HCT116 (cell line): ENCODE measurements around the gene THG1L. TPM values are rescaled to one million over a fixed set of nuclear protein-coding genes. Genes with fewer than 3 reads are reported as not detected.

Source experiments
- ATAC-seq: fragments of 200-7000 bp; cut with Tn5 transposase; 2 replicates; pipeline ENCODE4 v1.9.1; 2020; ENCODE audit warnings: mild to moderate bottlenecking, moderate library complexity
- BruUV-seq: library from RNA; stranded (reverse); fragments of 400-500 nt; replicated peaks from 2 replicates; lab custom pipeline; 2021; lab: Mats Ljungman, UMichigan
- CTCF ChIA-PET: fragments of 300-600 bp; sonication (Branson Sonifier 250); formaldehyde crosslinking; loops from one replicate; lab custom pipeline; 2021; ENCODE audit warnings: antibody characterized with exemption; lab: Charles Lee
- POLR2A ChIA-PET: fragments of 300-600, 350-600 bp; sonication (Branson Sonifier 250); formaldehyde crosslinking; loops from one replicate; lab custom pipeline; 2021; ENCODE audit warnings: antibody characterized with exemption; lab: Charles Lee
- RAD21 ChIA-PET, 2 experiments: fragments of 300-600 bp; sonication (Branson Sonifier 250); formaldehyde crosslinking; loops; one replicate each; lab custom pipeline; 2023; ENCODE audit warnings: low total read pairs in 2 of 2; ENCODE audit not compliant: uncharacterized antibody in 2 of 2, unreplicated experiment in 2 of 2, low non-redundant PET in 1 of 2; lab: Charles Lee
- DNase-seq: peaks from one replicate; pipeline ENCODE4 v3.0.0-alpha.2; 2010; ENCODE audit warnings: low read depth, low spot score
- H2AFZ ChIP-seq: fragments of 200-600 bp; shearing (Covaris generic), sonication (generic); 2 replicates; pipeline ENCODE4 v1.6.1; 2017; ENCODE audit warnings: low read depth, mixed run types, mixed read lengths, antibody characterized with exemption, low read length; ENCODE audit not compliant: poor library complexity, severe bottlenecking
- H3K27ac ChIP-seq: 2 replicates; pipeline ENCODE4 v1.5.1; 2012; ENCODE audit warnings: low read depth, low read length
- H3K27me3 ChIP-seq: fragments of 200-600 bp; sonication (generic); 2 replicates; pipeline ENCODE4 v1.6.1; 2016; ENCODE audit warnings: mixed run types, low read length, mixed read lengths; ENCODE audit not compliant: insufficient read depth
- H3K36me3 ChIP-seq, 2 experiments: fragments of 200-500 bp in 1 of 2; fragments of 200-600 bp in 1 of 2; sonication (Bioruptor generic) in 1 of 2; sonication (generic) in 1 of 2; 2 replicates each; pipeline versions ENCODE4 v1.5.1 to v1.6.1; 2014 to 2016; ENCODE audit warnings: low read length in 2 of 2, inconsistent platforms in 1 of 2, mixed read lengths in 1 of 2, mixed run types in 1 of 2; ENCODE audit not compliant: insufficient read depth in 2 of 2, control insufficient read depth in 1 of 2
- H3K4me1 ChIP-seq, 2 experiments: fragments of 200-600 bp in 1 of 2; sonication (generic) in 1 of 2; 2 replicates each; pipeline versions ENCODE4 v1.5.1 to v1.6.1; 2012 to 2017; ENCODE audit warnings: low read length in 2 of 2, inconsistent platforms in 1 of 2, mild to moderate bottlenecking in 1 of 2, mixed read lengths in 1 of 2, mixed run types in 1 of 2, moderate library complexity in 1 of 2; ENCODE audit not compliant: insufficient read depth in 2 of 2, control insufficient read depth in 1 of 2
- H3K4me2 ChIP-seq: fragments of 200-600 bp; sonication (generic); 2 replicates; pipeline ENCODE4 v1.6.1; 2017; ENCODE audit warnings: mixed run types, low read length, mixed read lengths
- H3K4me3 ChIP-seq, 2 experiments: fragments of 200-600 bp in 1 of 2; sonication (generic) in 1 of 2; replicated peaks in 1 of 2; 2 replicates each; pipeline ENCODE4 v1.5.1; 2011 to 2016; ENCODE audit warnings: low read length in 2 of 2, control low read depth in 1 of 2, low read depth in 1 of 2, mild to moderate bottlenecking in 1 of 2, mixed read lengths in 1 of 2, mixed run types in 1 of 2
- H3K79me2 ChIP-seq: fragments of 200-600 bp; sonication (generic); 2 replicates; pipeline ENCODE4 v1.6.1; 2017; ENCODE audit warnings: mild to moderate bottlenecking, mixed run types, low read length, moderate library complexity, mixed read lengths; ENCODE audit not compliant: insufficient read depth
- H3K9ac ChIP-seq: fragments of 200-600 bp; sonication (generic); 2 replicates; pipeline ENCODE4 v1.6.1; 2016; ENCODE audit warnings: low read length, mixed read lengths
- H3K9me2 ChIP-seq: fragments of 200-600 bp; sonication (generic), shearing (Covaris generic); 2 replicates; pipeline ENCODE4 v1.6.1; 2017; ENCODE audit warnings: mixed run types, mild to moderate bottlenecking, moderate library complexity; ENCODE audit not compliant: insufficient read depth
- H3K9me3 ChIP-seq, 2 experiments: fragments of 200-500 bp in 1 of 2; fragments of 200-600 bp in 1 of 2; sonication (Bioruptor generic) in 1 of 2; sonication (generic) in 1 of 2; 2 replicates each; pipeline ENCODE4 v1.6.1; 2014 to 2017; ENCODE audit warnings: low read length in 2 of 2, mixed read lengths in 2 of 2, inconsistent platforms in 1 of 2, low read depth in 1 of 2, mild to moderate bottlenecking in 1 of 2, mixed run types in 1 of 2, moderate library complexity in 1 of 2; ENCODE audit not compliant: control insufficient read depth in 1 of 2, insufficient read depth in 1 of 2
- H4K20me1 ChIP-seq: fragments of 200-600 bp; sonication (generic), shearing (Covaris generic); 2 replicates; pipeline ENCODE4 v1.6.1; 2017; ENCODE audit warnings: mixed run types, mild to moderate bottlenecking, moderate library complexity; ENCODE audit not compliant: insufficient read depth
- ELF1 ChIP-seq: IDR thresholded peaks from 2 replicates; pipeline ENCODE4 v1.6.1; 2012; ENCODE audit warnings: low read depth, borderline replicate concordance
- EZH2 ChIP-seq: fragments of 200-600 bp; sonication (generic); IDR thresholded peaks from 2 replicates; pipeline ENCODE4 v1.6.1; 2017; ENCODE audit warnings: antibody characterized with exemption, mixed run types
- EZH2phosphoT487 ChIP-seq: fragments of 200-600 bp; IDR thresholded peaks from 2 replicates; pipeline ENCODE4 v1.6.1; 2018; ENCODE audit warnings: antibody characterized with exemption, borderline replicate concordance
- FOSL1 ChIP-seq: IDR thresholded peaks from 2 replicates; pipeline ENCODE4 v1.6.1; 2012; ENCODE audit warnings: low read depth
- JUND ChIP-seq: IDR thresholded peaks from 2 replicates; pipeline ENCODE4 v1.6.1; 2012
- RAD21 ChIP-seq: IDR thresholded peaks from 2 replicates; pipeline ENCODE4 v1.6.1; 2012; ENCODE audit warnings: low read depth, mild to moderate bottlenecking
- SP1 ChIP-seq: IDR thresholded peaks from 2 replicates; pipeline ENCODE4 v1.6.1; 2012; ENCODE audit warnings: low read depth
- ZNF274 ChIP-seq: fragments of 200-500 bp; sonication (Bioruptor generic); IDR thresholded peaks from 2 replicates; pipeline ENCODE4 v1.6.1; 2014; ENCODE audit warnings: mild to moderate bottlenecking, low read depth, low read length, inconsistent platforms
- intact Hi-C: fragments of 100-400 bp; cut with micrococcal nuclease; formaldehyde crosslinking; loops from 2 replicates; pipeline ENCODE4 v1.10.0; 2022
- total RNA-seq: library from RNA; stranded (reverse); gene quantifications from one replicate; pipeline ENCODE4 v1.2.1, GENCODE V29; 2021; ENCODE audit not compliant: unreplicated experiment
- TF ChIP-seq, protein P1 (sequence below): IDR thresholded peaks from 2 replicates; pipeline ENCODE4 v1.6.1; 2012
- TF ChIP-seq, protein P2 (sequence below), 3 experiments: fragments of 200-600 bp in 1 of 3; sonication (generic) in 1 of 3; IDR thresholded peaks in 2 of 3; conservative IDR thresholded peaks in 1 of 3; 2 replicates each; pipeline ENCODE4 v1.5.1; 2012 to 2017; ENCODE audit warnings: low read depth in 2 of 3, low read length in 2 of 3, antibody characterized with exemption in 1 of 3, borderline replicate concordance in 1 of 3, control low read depth in 1 of 3, mild to moderate bottlenecking in 1 of 3, mixed read lengths in 1 of 3, mixed run types in 1 of 3, moderate library complexity in 1 of 3; ENCODE audit not compliant: insufficient read depth in 1 of 3

THG1L gene
- total RNA-seq, 1 experiment from 2014 or later, result 33.9 TPM

- Histone ChIP-seq H3K4me2 (no peak overlapping the region), H2AFZ (no peak overlapping the region), H3K27me3 (no peaks in the 10 kb centered on the region), H3K9ac (no peak overlapping the region), H3K79me2 (no peaks in the 10 kb centered on the region), H3K36me3 (peaks cover 9 to 12% of the 10 kb centered on the region in 2 experiments; a peak in 2 of 4 replicates), H3K9me3 (no peaks in the 10 kb centered on the region), H3K4me3 (no peak overlapping the region), H4K20me1 (no peaks in the 10 kb centered on the region), H3K27ac (no peak overlapping the region)
- POLR2A ChIA-PET, result no interaction called here
- DNase-seq (no peak), ATAC-seq (no peak)
- CTCF ChIA-PET, result no interaction called here
- no TSS peak for BruUV-seq
- intact Hi-C loops, result no loop called here
- TF ChIP-seq JUND (no peak), ELF1 (no peak), EZH2phosphoT487 (no peak), EZH2 (no peak), ZNF274 (no peak), SP1 (no peak)
- TF ChIP-seq, protein P1, sequence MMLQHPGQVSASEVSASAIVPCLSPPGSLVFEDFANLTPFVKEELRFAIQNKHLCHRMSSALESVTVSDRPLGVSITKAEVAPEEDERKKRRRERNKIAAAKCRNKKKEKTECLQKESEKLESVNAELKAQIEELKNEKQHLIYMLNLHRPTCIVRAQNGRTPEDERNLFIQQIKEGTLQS, result no peak
- TF ChIP-seq, all 23 proteins: peak for 0
- no peaks in the 10 kb centered on the region for H3K9me2 ChIP-seq
- H3K4me1 ChIP-seq, result no peaks in the 10 kb centered on the region
- RAD21 ChIA-PET, result no interaction called here
These were observed 27.5 kb downstream of the THG1L start for GRCh38 chr5:157758706-157759105.

- Histone ChIP-seq H3K9ac (no peak overlapping the region), H3K9me2 (no peaks in the 10 kb centered on the region), H2AFZ (no peak overlapping the region), H3K4me2 (no peak overlapping the region), H3K36me3 (peaks cover 2 to 4% of the 10 kb centered on the region in 2 experiments; a peak in 1 of 4 replicates), H3K27me3 (no peaks in the 10 kb centered on the region), H3K79me2 (no peaks in the 10 kb centered on the region), H4K20me1 (no peaks in the 10 kb centered on the region), H3K27ac (no peak overlapping the region), H3K9me3 (no peaks in the 10 kb centered on the region), H3K4me1 (no peaks in the 10 kb centered on the region), H3K4me3 (no peak overlapping the region)
- no TSS peak for BruUV-seq
- ChIA-PET RAD21 (no interaction called here), POLR2A (no interaction called here), CTCF (interaction anchor here (0.7 to 1.3 kb wide), 3 partner anchors 16 to 233 kb away, joined by 3 to 5 read pairs (median 4); no protein-coding TSS in a partner anchor)
- TF ChIP-seq, protein P2, sequence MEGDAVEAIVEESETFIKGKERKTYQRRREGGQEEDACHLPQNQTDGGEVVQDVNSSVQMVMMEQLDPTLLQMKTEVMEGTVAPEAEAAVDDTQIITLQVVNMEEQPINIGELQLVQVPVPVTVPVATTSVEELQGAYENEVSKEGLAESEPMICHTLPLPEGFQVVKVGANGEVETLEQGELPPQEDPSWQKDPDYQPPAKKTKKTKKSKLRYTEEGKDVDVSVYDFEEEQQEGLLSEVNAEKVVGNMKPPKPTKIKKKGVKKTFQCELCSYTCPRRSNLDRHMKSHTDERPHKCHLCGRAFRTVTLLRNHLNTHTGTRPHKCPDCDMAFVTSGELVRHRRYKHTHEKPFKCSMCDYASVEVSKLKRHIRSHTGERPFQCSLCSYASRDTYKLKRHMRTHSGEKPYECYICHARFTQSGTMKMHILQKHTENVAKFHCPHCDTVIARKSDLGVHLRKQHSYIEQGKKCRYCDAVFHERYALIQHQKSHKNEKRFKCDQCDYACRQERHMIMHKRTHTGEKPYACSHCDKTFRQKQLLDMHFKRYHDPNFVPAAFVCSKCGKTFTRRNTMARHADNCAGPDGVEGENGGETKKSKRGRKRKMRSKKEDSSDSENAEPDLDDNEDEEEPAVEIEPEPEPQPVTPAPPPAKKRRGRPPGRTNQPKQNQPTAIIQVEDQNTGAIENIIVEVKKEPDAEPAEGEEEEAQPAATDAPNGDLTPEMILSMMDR (IDR thresholded peaks at IDR 0.05 in 2 of 3, conservative IDR thresholded peaks at IDR 0.05 in 1 of 3; ENCODE audit: borderline replicate concordance in 1 of 3, insufficient read depth in 1 of 3, low read depth in 2 of 3, low read length in 2 of 3), result peak; percentile 74 to 79 (median 76)
- TF ChIP-seq EZH2 (no peak), RAD21 (peak; percentile 84), FOSL1 (no peak)
- DNase-seq (peak; percentile 35), ATAC-seq (peak; percentile 97)
- intact Hi-C loops, result loop anchor here (2.0 to 10.0 kb wide), 6 partner anchors 153 to 1373 kb away; no protein-coding TSS in a partner anchor
These were observed 30.7 kb downstream of the THG1L start for GRCh38 chr5:157761690-157762621.
